BLaER1 (cell line): ENCODE results near the gene NDUFS6.
"Not testable (repeated sequence)": the region's sequence is repeated elsewhere in the genome, so short reads cannot be mapped to it uniquely, and the experiment has no call there.

Experiments used
- H3K27ac ChIP-seq: shearing (Covaris generic); formaldehyde crosslinking; 2 replicates; pipeline ENCODE4 v1.8.1; 2022
- H3K27me3 ChIP-seq: shearing (Covaris generic); formaldehyde crosslinking; 2 replicates; pipeline ENCODE4 v1.8.1; 2022
- H3K36me3 ChIP-seq: shearing (Covaris generic); formaldehyde crosslinking; 2 replicates; pipeline ENCODE4 v1.8.1; 2022
- H3K4me1 ChIP-seq: shearing (Covaris generic); formaldehyde crosslinking; 2 replicates; pipeline ENCODE4 v1.8.1; 2022
- H3K4me2 ChIP-seq: shearing (Covaris generic); formaldehyde crosslinking; 2 replicates; pipeline ENCODE4 v1.8.1; 2022
- H3K4me3 ChIP-seq: shearing (Covaris generic); formaldehyde crosslinking; 2 replicates; pipeline ENCODE4 v1.8.1; 2022
- H3K9ac ChIP-seq: shearing (Covaris generic); formaldehyde crosslinking; 2 replicates; pipeline ENCODE4 v1.8.1; 2022
- H3K9me3 ChIP-seq: shearing (Covaris generic); formaldehyde crosslinking; 2 replicates; pipeline ENCODE4 v1.8.1; 2022
- H4K20me1 ChIP-seq: shearing (Covaris generic); formaldehyde crosslinking; 2 replicates; pipeline ENCODE4 v1.8.1; 2022
- Cebpa-rat ChIP-seq: shearing (Covaris generic); IDR thresholded peaks from 2 replicates; pipeline ENCODE4 v1.8.1; 2022

The NDUFS6 gene

GRCh38 chr5:1782385-1783215 is 18.6 kb upstream of the NDUFS6 start:
- peak overlapping the region; percentile 85 for H3K4me2 ChIP-seq
- H4K20me1 ChIP-seq: no peaks in the 10 kb centered on the region
- no peak overlapping the region for H3K9ac ChIP-seq
- H3K4me1 ChIP-seq: peaks cover 52% of the 10 kb centered on the region
- H3K27ac ChIP-seq: peak overlapping the region; percentile 57
- no peak for TF ChIP-seq Cebpa-rat
- no peaks in the 10 kb centered on the region for H3K36me3 ChIP-seq
- H3K4me3 ChIP-seq: peak overlapping the region; percentile 15
- no peaks in the 10 kb centered on the region for H3K9me3 ChIP-seq
- H3K27me3 ChIP-seq: no peaks in the 10 kb centered on the region

DNA sequence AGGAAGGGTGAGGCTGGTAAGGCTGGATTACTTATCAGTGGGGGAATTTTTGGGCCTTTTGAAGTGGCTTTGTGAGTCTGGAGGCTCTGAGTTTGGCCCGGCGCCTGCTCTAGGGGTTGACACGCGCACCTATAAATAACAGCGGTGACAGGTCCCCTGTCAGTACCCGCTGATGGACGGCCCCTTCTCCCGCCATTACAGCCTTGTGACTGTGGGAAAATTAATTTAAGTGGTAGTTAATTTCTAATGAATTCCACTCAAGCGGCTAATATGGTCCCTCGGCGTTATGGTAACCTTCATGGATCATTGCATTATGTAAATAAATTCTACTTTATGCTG is 18.0 kb upstream of the NDUFS6 start:
- H3K9ac ChIP-seq: no peak overlapping the region
- no peaks in the 10 kb centered on the region for H4K20me1 ChIP-seq
- peaks cover 56% of the 10 kb centered on the region for H3K4me1 ChIP-seq
- no peaks in the 10 kb centered on the region for H3K9me3 ChIP-seq
- no peak overlapping the region for H3K4me3 ChIP-seq
- no peak for TF ChIP-seq Cebpa-rat
- no peaks in the 10 kb centered on the region for H3K27me3 ChIP-seq
- H3K36me3 ChIP-seq: no peaks in the 10 kb centered on the region
- peak overlapping the region; percentile 28; the same call in 1 of the 2 replicates for H3K27ac ChIP-seq
- H3K4me2 ChIP-seq: peak overlapping the region; percentile 85

DNA sequence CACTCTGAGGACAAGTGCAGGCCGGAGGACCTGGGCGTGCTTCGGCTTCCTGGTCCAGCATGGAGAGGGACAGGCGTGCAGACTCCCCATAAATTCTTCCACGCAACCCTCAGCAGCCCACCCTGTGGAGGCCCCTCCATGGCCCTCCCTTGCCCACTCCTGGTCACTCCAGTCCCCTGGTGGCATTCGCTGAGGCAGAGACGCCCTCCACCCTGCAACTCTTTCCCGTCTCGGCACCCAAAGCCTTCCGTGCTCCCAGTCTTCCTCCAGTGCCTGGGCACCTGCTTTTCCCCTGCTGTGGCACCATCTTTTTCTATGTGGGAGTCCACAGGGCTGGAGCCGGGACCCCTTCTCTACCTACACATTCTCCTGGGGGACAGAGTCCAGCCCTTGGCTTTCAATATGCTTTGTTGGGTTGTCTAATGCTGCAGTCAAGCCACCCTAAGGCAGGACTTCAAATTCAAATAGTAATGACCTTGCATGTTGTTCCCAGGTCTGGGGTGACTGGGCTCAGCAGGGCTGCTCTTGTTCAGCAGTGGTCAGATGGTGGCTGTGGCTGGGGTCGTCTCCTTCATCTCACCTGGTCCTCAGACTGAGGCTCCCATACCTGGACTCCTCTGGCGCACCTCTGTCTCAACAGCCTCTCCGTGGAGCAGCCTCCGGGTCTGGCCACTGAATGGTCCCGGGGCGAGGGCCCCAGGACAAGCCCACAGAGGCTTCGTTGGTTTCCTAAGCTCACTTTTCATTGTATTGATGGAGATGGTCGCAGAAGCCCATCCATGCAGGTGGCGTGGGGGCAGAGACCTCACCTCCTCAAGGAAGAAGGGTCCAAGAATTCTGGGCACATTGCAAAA is 16.8 kb upstream of the NDUFS6 start:
- Histone ChIP-seq H3K27me3 (no peaks in the 10 kb centered on the region), H3K36me3 (no peaks in the 10 kb centered on the region), H3K4me2 (peak overlapping the region; percentile 85), H3K4me3 (no peak overlapping the region), H3K4me1 (peaks cover 65% of the 10 kb centered on the region), H3K9ac (no peak overlapping the region), H4K20me1 (no peaks in the 10 kb centered on the region), H3K27ac (peak overlapping the region; percentile 26; the same call in 1 of the 2 replicates), H3K9me3 (no peaks in the 10 kb centered on the region)
- no peak for TF ChIP-seq Cebpa-rat

DNA sequence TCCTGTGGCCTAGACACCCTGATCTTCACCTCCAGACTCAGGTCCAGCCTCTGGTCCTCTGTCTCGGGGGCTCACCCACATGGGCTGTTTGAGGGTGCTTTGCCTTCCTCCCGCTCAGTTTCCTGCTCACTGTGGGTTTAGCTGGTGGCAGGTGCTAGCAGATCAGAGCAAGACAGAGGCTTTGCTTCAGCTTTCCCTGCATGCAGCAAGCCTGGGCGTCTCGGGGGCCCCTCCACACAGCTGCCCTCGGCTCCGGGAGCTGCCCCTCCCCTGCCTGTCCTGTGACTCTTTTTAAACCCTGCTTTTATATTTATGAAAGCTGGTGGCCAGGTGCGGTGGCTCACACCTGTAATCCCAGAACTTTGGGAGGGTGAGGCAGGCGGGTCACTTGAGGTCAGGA is 16.1 kb upstream of the NDUFS6 start:
- Histone ChIP-seq H3K4me1 (peaks cover 72% of the 10 kb centered on the region), H3K36me3 (no peaks in the 10 kb centered on the region), H3K27me3 (no peaks in the 10 kb centered on the region), H3K4me2 (peak overlapping the region; percentile 85), H3K27ac (peak overlapping the region; percentile 26; the same call in 1 of the 2 replicates), H3K9ac (no peak overlapping the region), H4K20me1 (no peaks in the 10 kb centered on the region), H3K4me3 (no peak overlapping the region), H3K9me3 (no peaks in the 10 kb centered on the region)
- TF ChIP-seq Cebpa-rat: no peak

DNA sequence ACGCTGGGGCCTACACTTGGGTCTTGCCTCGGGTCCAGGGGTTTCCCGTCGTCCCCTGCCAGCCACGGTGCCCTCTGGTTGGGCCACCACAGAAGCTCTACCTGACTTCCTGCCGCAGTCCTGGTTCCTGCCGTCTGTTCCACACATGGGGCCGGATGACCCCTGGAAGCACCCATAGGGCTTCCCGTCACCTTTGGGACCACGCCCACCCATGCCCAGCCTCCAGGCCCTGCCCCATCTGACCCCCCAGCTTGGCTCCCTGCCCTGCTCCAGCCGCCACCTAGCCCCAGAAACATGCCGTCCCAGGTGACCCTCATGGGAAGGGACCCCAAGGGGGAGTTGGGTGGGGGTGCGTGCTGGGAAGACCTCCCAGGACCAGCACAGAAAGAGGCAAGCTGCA is 15.2 kb upstream of the NDUFS6 start:
- no peaks in the 10 kb centered on the region for H3K27me3 ChIP-seq

GRCh38 chr5:1786621-1787471 is 14.4 kb upstream of the NDUFS6 start:
- no peak for TF ChIP-seq Cebpa-rat
- Histone ChIP-seq H3K9ac (no peak overlapping the region), H3K4me3 (no peak overlapping the region), H3K4me1 (peaks cover 80% of the 10 kb centered on the region), H3K27ac (no peak overlapping the region), H3K9me3 (no peaks in the 10 kb centered on the region), H3K27me3 (no peaks in the 10 kb centered on the region), H3K4me2 (no peak overlapping the region), H3K36me3 (no peaks in the 10 kb centered on the region), H4K20me1 (no peaks in the 10 kb centered on the region)

More for the DNA sequence above, 15.2 kb upstream of the NDUFS6 start:
- H3K4me3 ChIP-seq: no peak overlapping the region
- no peaks in the 10 kb centered on the region for H3K9me3 ChIP-seq
- TF ChIP-seq Cebpa-rat: no peak
- H3K27ac ChIP-seq: no peak overlapping the region
- H4K20me1 ChIP-seq: no peaks in the 10 kb centered on the region
- H3K4me2 ChIP-seq: no peak overlapping the region
- H3K36me3 ChIP-seq: no peaks in the 10 kb centered on the region
- H3K9ac ChIP-seq: no peak overlapping the region
- peaks cover 80% of the 10 kb centered on the region for H3K4me1 ChIP-seq

DNA sequence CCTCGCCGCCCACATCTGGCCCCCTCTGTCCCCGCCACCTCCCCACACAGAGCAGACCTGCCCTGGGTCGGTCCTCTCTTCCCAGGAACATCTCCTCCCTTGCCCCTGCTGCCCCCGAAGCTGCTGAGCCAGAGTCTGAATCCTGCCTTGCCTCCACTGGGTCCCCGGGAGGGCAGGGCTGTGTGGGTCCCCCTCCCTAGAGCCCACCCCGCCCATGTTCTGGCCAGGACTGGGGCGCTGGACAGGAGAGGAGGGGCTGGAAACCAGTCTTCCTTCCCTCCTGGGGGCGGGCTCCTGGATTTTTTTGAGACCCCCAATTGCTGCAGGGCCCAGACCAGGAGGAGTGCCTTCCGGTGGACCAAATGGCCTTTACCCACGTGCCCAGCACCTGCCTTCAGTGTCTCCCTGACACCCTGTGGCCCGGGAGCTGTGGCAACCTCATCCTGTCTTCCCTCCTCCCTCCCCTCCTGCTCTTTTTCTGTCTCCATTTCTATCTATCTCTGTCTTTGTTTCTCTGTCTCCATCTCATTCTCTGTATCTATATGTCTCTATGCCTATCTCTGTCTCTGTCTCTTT is 13.6 kb upstream of the NDUFS6 start:
- Histone ChIP-seq H3K9ac (no peak overlapping the region), H3K4me2 (no peak overlapping the region), H3K27me3 (no peaks in the 10 kb centered on the region), H3K4me1 (peaks cover 80% of the 10 kb centered on the region), H3K4me3 (no peak overlapping the region), H3K9me3 (no peaks in the 10 kb centered on the region), H4K20me1 (no peaks in the 10 kb centered on the region), H3K36me3 (no peaks in the 10 kb centered on the region), H3K27ac (no peak overlapping the region)
- TF ChIP-seq Cebpa-rat: no peak

GRCh38 chr5:1788200-1788599 is 13.0 kb upstream of the NDUFS6 start:
- H3K4me3 ChIP-seq: no peak overlapping the region
- H3K9ac ChIP-seq: no peak overlapping the region
- H3K9me3 ChIP-seq: no peaks in the 10 kb centered on the region
- no peaks in the 10 kb centered on the region for H3K36me3 ChIP-seq
- H3K4me2 ChIP-seq: no peak overlapping the region
- peaks cover 80% of the 10 kb centered on the region for H3K4me1 ChIP-seq
- H3K27me3 ChIP-seq: no peaks in the 10 kb centered on the region
- H4K20me1 ChIP-seq: no peaks in the 10 kb centered on the region
- no peak for TF ChIP-seq Cebpa-rat
- H3K27ac ChIP-seq: no peak overlapping the region

DNA sequence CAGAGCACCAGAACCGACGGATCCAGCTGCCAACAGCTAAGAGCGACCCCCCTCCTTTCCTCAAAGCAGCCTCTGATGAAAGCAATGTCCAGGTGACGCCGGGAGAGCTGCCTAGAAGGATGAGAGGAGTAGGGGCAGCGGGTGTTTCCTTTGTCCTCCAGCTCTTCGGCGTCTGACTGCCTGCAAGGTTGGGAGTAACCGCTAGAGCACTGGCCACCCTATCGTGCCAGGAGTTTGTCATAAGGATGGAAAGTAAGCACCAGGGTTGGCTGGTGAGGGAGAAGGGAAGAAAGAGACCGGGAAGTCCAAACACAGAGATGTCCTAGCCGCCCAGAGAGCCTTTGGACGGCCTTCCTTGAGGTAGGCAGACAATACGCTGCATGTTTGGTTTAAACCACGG is 12.4 kb upstream of the NDUFS6 start:
- Histone ChIP-seq H3K4me2 (peak overlapping the region; percentile 75), H3K9ac (no peak overlapping the region), H3K9me3 (no peaks in the 10 kb centered on the region), H3K36me3 (no peaks in the 10 kb centered on the region), H3K27ac (no peak overlapping the region), H3K4me1 (peaks cover 80% of the 10 kb centered on the region), H3K27me3 (no peaks in the 10 kb centered on the region), H3K4me3 (no peak overlapping the region), H4K20me1 (no peaks in the 10 kb centered on the region)
- TF ChIP-seq Cebpa-rat: no peak

DNA sequence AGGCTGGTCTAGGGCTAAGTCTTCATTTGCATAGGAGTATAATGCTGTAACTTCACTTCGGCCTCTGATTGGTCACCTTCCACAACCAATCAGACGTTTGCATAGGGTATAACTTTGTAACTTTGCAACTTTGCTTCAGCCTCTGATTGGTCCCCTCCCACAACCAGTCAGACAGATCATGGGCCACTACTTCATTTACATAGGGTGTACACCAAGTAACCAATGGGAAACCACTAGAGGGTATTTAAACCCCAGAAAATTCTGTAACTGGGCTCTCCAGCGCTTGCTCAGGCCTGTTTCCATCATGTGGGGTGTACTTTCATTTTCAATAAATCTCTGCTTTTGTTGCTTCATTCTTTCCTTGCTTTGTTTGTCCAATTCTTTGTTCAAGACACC is 11.8 kb upstream of the NDUFS6 start:
- Histone ChIP-seq H3K4me1 (peaks cover 80% of the 10 kb centered on the region), H3K4me2 (peak overlapping the region; percentile 75)
- H3K36me3 ChIP-seq, H3K27ac ChIP-seq, H3K9me3 ChIP-seq, H3K9ac ChIP-seq, H3K4me3 ChIP-seq, H4K20me1 ChIP-seq, H3K27me3 ChIP-seq: not testable (repeated sequence)
